IMR-90 (cell line): ENCODE results near the gene CNKSR3. TPM values are rescaled to one million over a fixed set of nuclear protein-coding genes. Genes with fewer than 3 reads are reported as not detected.

ENCODE experiments used
- ATAC-seq: fragments of 200-7000 bp; cut with Tn5 transposase; 2 replicates; pipeline ENCODE4 v1.9.1; 2020; ENCODE audit warnings: low read depth, mild to moderate bottlenecking, moderate library complexity
- BruUV-seq: library from RNA; stranded (reverse); fragments of 400-500 nt; replicated peaks from 2 replicates; lab custom pipeline; 2021; lab: Mats Ljungman, UMichigan
- CTCF ChIA-PET: fragments of 300-600 bp; formaldehyde crosslinking; extraction: SDS; loops from one replicate; lab custom pipeline; 2021; ENCODE audit warnings: antibody characterized with exemption; lab: Yijun Ruan, JAX
- POLR2A ChIA-PET: fragments of 300-600 bp; sonication (Branson Sonifier 250); formaldehyde crosslinking; loops from one replicate; lab custom pipeline; 2022; ENCODE audit warnings: antibody characterized with exemption; ENCODE audit not compliant: unreplicated experiment; lab: Charles Lee
- DNase-seq: peaks from one replicate; pipeline ENCODE4 v3.0.0; 2013
- H2AFZ ChIP-seq: replicated peaks from 2 replicates; pipeline ENCODE3; 2013; ENCODE audit warnings: low read length, mild to moderate bottlenecking; ENCODE audit not compliant: poor library complexity
- H2AK5ac ChIP-seq: 2 replicates; pipeline ENCODE4 v1.6.1; 2013; ENCODE audit warnings: low read depth, low read length, inconsistent platforms
- H2AK9ac ChIP-seq: replicated peaks from 2 replicates; pipeline ENCODE3; 2013; ENCODE audit warnings: mild to moderate bottlenecking, low read depth, low read length, moderate library complexity; ENCODE audit not compliant: poor library complexity
- H2BK120ac ChIP-seq: 2 replicates; pipeline ENCODE4 v1.6.1; 2013; ENCODE audit warnings: low read depth, low read length, inconsistent platforms
- H2BK15ac ChIP-seq: 3 replicates; pipeline ENCODE4 v1.6.1; 2013; ENCODE audit warnings: low read depth, low read length, inconsistent platforms
- H2BK20ac ChIP-seq: 2 replicates; pipeline ENCODE4 v1.6.1; 2013; ENCODE audit warnings: low read depth, mild to moderate bottlenecking, inconsistent platforms, low read length, moderate library complexity
- H2BK5ac ChIP-seq: 2 replicates; pipeline ENCODE4 v1.6.1; 2013; ENCODE audit warnings: mild to moderate bottlenecking, low read depth, low read length, inconsistent platforms; ENCODE audit not compliant: poor library complexity, severe bottlenecking
- H3K14ac ChIP-seq: replicated peaks from 2 replicates; pipeline ENCODE4 v1.6.1; 2013; ENCODE audit warnings: low read depth, low read length, inconsistent platforms
- H3K18ac ChIP-seq: 2 replicates; pipeline ENCODE4 v1.6.1; 2013; ENCODE audit warnings: low read depth, low read length, control low read depth
- H3K23ac ChIP-seq: 2 replicates; pipeline ENCODE4 v1.6.1; 2013; ENCODE audit warnings: low read depth, low read length, inconsistent platforms
- H3K27ac ChIP-seq: 2 replicates; pipeline ENCODE4 v1.5.1; 2013; ENCODE audit warnings: mild to moderate bottlenecking, control low read depth, low read length; ENCODE audit not compliant: insufficient read depth
- H3K27me3 ChIP-seq: 2 replicates; pipeline ENCODE4 v1.6.1; 2013; ENCODE audit warnings: low read length; ENCODE audit not compliant: control insufficient read depth, insufficient read depth
- H3K36me3 ChIP-seq: 2 replicates; pipeline ENCODE4 v1.6.1; 2013; ENCODE audit warnings: low read length, mixed read lengths; ENCODE audit not compliant: control insufficient read depth, insufficient read depth
- H3K4ac ChIP-seq: 2 replicates; pipeline ENCODE4 v1.6.1; 2013; ENCODE audit warnings: low read depth, low read length, inconsistent platforms
- H3K4me1 ChIP-seq: 2 replicates; pipeline ENCODE4 v1.6.1; 2013; ENCODE audit warnings: low read length, mixed read lengths; ENCODE audit not compliant: control insufficient read depth, insufficient read depth
- H3K4me2 ChIP-seq: 2 replicates; pipeline ENCODE4 v1.6.1; 2013; ENCODE audit warnings: low read depth, mild to moderate bottlenecking, control low read depth, low read length, moderate library complexity
- H3K4me3 ChIP-seq: 2 replicates; pipeline ENCODE4 v1.5.1; 2013; ENCODE audit warnings: low read depth, mild to moderate bottlenecking, control low read depth, low read length, moderate library complexity; ENCODE audit not compliant: insufficient read depth
- H3K56ac ChIP-seq: 2 replicates; pipeline ENCODE4 v1.6.1; 2013; ENCODE audit warnings: low read length, inconsistent platforms; ENCODE audit not compliant: insufficient read depth; ENCODE audit errors: extremely low read depth
- H3K79me1 ChIP-seq, 2 experiments: 2 replicates each; pipeline ENCODE4 v1.6.1; 2013; ENCODE audit warnings: low read length in 2 of 2, inconsistent platforms in 1 of 2, low read depth in 1 of 2
- H3K9ac ChIP-seq: 2 replicates; pipeline ENCODE4 v1.6.1; 2013; ENCODE audit warnings: low read depth, low read length, control low read depth
- H3K9me1 ChIP-seq: 2 replicates; pipeline ENCODE4 v1.6.1; 2013; ENCODE audit warnings: low read length, inconsistent platforms; ENCODE audit not compliant: insufficient read depth
- H3K9me3 ChIP-seq: 2 replicates; pipeline ENCODE4 v1.6.1; 2013; ENCODE audit warnings: low read length; ENCODE audit not compliant: control insufficient read depth, insufficient read depth
- H4K20me1 ChIP-seq: 2 replicates; pipeline ENCODE4 v1.6.1; 2013; ENCODE audit warnings: low read length, inconsistent platforms; ENCODE audit not compliant: insufficient read depth
- H4K5ac ChIP-seq: 2 replicates; pipeline ENCODE4 v1.6.1; 2013; ENCODE audit warnings: mild to moderate bottlenecking, low read depth, low read length, control low read depth
- H4K8ac ChIP-seq, 2 experiments: 2 replicates each; pipeline ENCODE4 v1.6.1; 2013; ENCODE audit warnings: low read depth in 2 of 2, low read length in 2 of 2, control low read depth in 1 of 2, inconsistent platforms in 1 of 2
- H4K91ac ChIP-seq: 2 replicates; pipeline ENCODE4 v1.6.1; 2013; ENCODE audit warnings: low read depth, low read length, inconsistent platforms; ENCODE audit not compliant: insufficient read depth
- BHLHE40 ChIP-seq: fragments of 150-350 bp; IDR thresholded peaks from 2 replicates; pipeline ENCODE4 v1.6.1; 2016; ENCODE audit warnings: mild to moderate bottlenecking, low read depth, low read length
- CEBPB ChIP-seq: IDR thresholded peaks from 2 replicates; pipeline ENCODE4 v1.6.1; 2012; ENCODE audit warnings: low read depth, low read length, improper control_type of control experiment
- CHD1 ChIP-seq: IDR thresholded peaks from 2 replicates; pipeline ENCODE4 v1.6.1; 2012; ENCODE audit warnings: low read depth, low read length, improper control_type of control experiment
- CTCF ChIP-seq: conservative IDR thresholded peaks from 2 replicates; pipeline ENCODE4 v1.5.1; 2012; ENCODE audit warnings: mild to moderate bottlenecking, low read depth, low read length, improper control_type of control experiment
- ELK1 ChIP-seq: fragments of 150-350 bp; IDR thresholded peaks from 2 replicates; pipeline ENCODE4 v1.6.1; 2016; ENCODE audit warnings: low read depth, mild to moderate bottlenecking, low read length, moderate library complexity, borderline replicate concordance
- FOS ChIP-seq: fragments of 150-350 bp; IDR thresholded peaks from 2 replicates; pipeline ENCODE4 v1.6.1; 2016; ENCODE audit warnings: low read depth, low read length
- MAFK ChIP-seq: IDR thresholded peaks from 2 replicates; pipeline ENCODE4 v1.6.1; 2012; ENCODE audit warnings: low read depth, low read length, improper control_type of control experiment
- MAZ ChIP-seq: IDR thresholded peaks from 2 replicates; pipeline ENCODE4 v1.6.1; 2012; ENCODE audit warnings: low read depth, mild to moderate bottlenecking, low read length, improper control_type of control experiment, moderate library complexity, borderline replicate concordance
- MXI1 ChIP-seq: IDR thresholded peaks from 2 replicates; pipeline ENCODE4 v1.6.1; 2012; ENCODE audit warnings: low read depth, mild to moderate bottlenecking, low read length, moderate library complexity, borderline replicate concordance
- NFE2L2 ChIP-seq: fragments of 150-350 bp; IDR thresholded peaks from 2 replicates; pipeline ENCODE4 v1.6.1; 2016; ENCODE audit warnings: low read depth, mild to moderate bottlenecking, low read length
- POLR2A ChIP-seq: IDR thresholded peaks from 2 replicates; pipeline ENCODE4 v1.6.1; 2012; ENCODE audit warnings: mild to moderate bottlenecking, low read depth, low read length
- RAD21 ChIP-seq: IDR thresholded peaks from 2 replicates; pipeline ENCODE4 v1.6.1; 2012; ENCODE audit warnings: low read length, improper control_type of control experiment
- RFX5 ChIP-seq: IDR thresholded peaks from 2 replicates; pipeline ENCODE4 v1.8.0; 2012; ENCODE audit warnings: low read depth, mild to moderate bottlenecking, low read length, moderate library complexity
- USF2 ChIP-seq: fragments of 150-350 bp; IDR thresholded peaks from 2 replicates; pipeline ENCODE4 v1.6.1; 2017; ENCODE audit warnings: mild to moderate bottlenecking, antibody characterized with exemption, low read length, low read depth
- WGBS, 2 experiments: methylation state at CpG; one replicate each; pipeline versions ENCODE4 v1.1.5 to v1.1.7; 2013; ENCODE audit warnings: missing lambda C conversion rate in 2 of 2; ENCODE audit not compliant: insufficient read length in 1 of 2; ENCODE audit errors: extremely low coverage in 2 of 2; 5-methylcytosine and 5-hydroxymethylcytosine counted together
- dilution Hi-C: fragments of 300-500 bp; cut with HindIII; formaldehyde crosslinking; loops from one replicate; pipeline ENCODE4 v1.14.3; 2018; ENCODE audit warnings: low sequenced_read_pairs; ENCODE audit not compliant: unreplicated experiment
- in situ Hi-C: fragments of 300-500 bp; cut with MboI; formaldehyde crosslinking; loops from 3 replicates; pipeline ENCODE4 v1.14.3; 2019; ENCODE audit warnings: low sequenced_read_pairs, inconsistent platforms, mixed read lengths
- intact Hi-C: fragments of 100-400 bp; cut with micrococcal nuclease; formaldehyde crosslinking; loops from 2 replicates; pipeline ENCODE4 v1.10.0; 2022
- polyA plus RNA-seq, 3 experiments: library from polyadenylated mRNA; depleted of rRNA; stranded (reverse); fragments of >200 nt; gene quantifications; 2 replicates each; pipeline ENCODE4 v1.2.3, GENCODE V29; 2012; ENCODE audit warnings: low replicate concordance in 1 of 3
- total RNA-seq: library from RNA; depleted of rRNA; stranded (reverse); fragments of >200 nt; gene quantifications from 2 replicates; pipeline ENCODE4 v1.2.3, GENCODE V29; 2012

Gene CNKSR3
- total and polyA plus RNA-seq, 2 of the 4 experiments (the other 2 are of a cell fraction): 6.7 to 15.8 TPM

- H3K4me2 ChIP-seq: peak overlapping the region; percentile 49
- no peak for TF ChIP-seq CTCF
- no peak for TF ChIP-seq USF2
- no peak for TF ChIP-seq RAD21
- TF ChIP-seq MAFK: no peak
- no peak for TF ChIP-seq FOS
- TF ChIP-seq RFX5: no peak
- TF ChIP-seq CEBPB: no peak
- TF ChIP-seq CHD1: no peak
- no peak for TF ChIP-seq NFE2L2
- TF ChIP-seq MAZ: no peak
- TF ChIP-seq ELK1: no peak
- TF ChIP-seq POLR2A: no peak
- TF ChIP-seq BHLHE40: no peak
- no peak for TF ChIP-seq MXI1
- peak overlapping the region; percentile 77 for H3K27ac ChIP-seq
- dilution Hi-C loops (no loop called here), in situ Hi-C loops (no loop called here), intact Hi-C loops (loop anchor here (2.0 to 5.0 kb wide), 4 partner anchors 38 to 119 kb away; partner anchors contain the start of gene CNKSR3)
- H3K14ac ChIP-seq: peak overlapping the region; percentile 16
- ATAC-seq (peak; percentile 31), DNase-seq (no peak)
- peak overlapping the region; percentile 70 for H2AFZ ChIP-seq
- peak overlapping the region; percentile 78 for H2BK5ac ChIP-seq
- H3K27me3 ChIP-seq: no peaks in the 10 kb centered on the region
- no peak overlapping the region for H2AK5ac ChIP-seq
- H2AK9ac ChIP-seq: no peak overlapping the region
- H4K5ac ChIP-seq: peak overlapping the region; percentile 31
- peak overlapping the region; percentile 70 for H4K91ac ChIP-seq
- H3K9me1 ChIP-seq: peaks cover 9% of the 10 kb centered on the region; the same call in 1 of the 2 replicates
- peaks cover 13% of the 10 kb centered on the region for H3K4me1 ChIP-seq
- no TSS peak for BruUV-seq
- peak overlapping the region; percentile 32 for H3K23ac ChIP-seq
- peak overlapping the region; percentile 82 for H2BK120ac ChIP-seq
- peak overlapping the region; percentile 74 for H3K56ac ChIP-seq
- H2BK20ac ChIP-seq: peak overlapping the region; percentile 51
- peak overlapping the region in 1 of 2 experiments; percentile 80; a peak in 3 of 4 replicates for H4K8ac ChIP-seq
- peak overlapping the region; percentile 22; the same call in 1 of the 2 replicates for H3K9ac ChIP-seq
- WGBS, 2 experiments: no CpG with 5 or more reads among the region's 5 CpGs
- POLR2A ChIA-PET: no interaction called here
- peaks cover 18% of the 10 kb centered on the region for H3K36me3 ChIP-seq
- H3K9me3 ChIP-seq: no peaks in the 10 kb centered on the region
- H3K4me3 ChIP-seq: peak overlapping the region; percentile 9; the same call in 1 of the 2 replicates
- H4K20me1 ChIP-seq: no peaks in the 10 kb centered on the region; the same call in 1 of the 2 replicates
- peak overlapping the region; percentile 68 for H3K18ac ChIP-seq
- H3K79me1 ChIP-seq: peaks cover 0 to 18% of the 10 kb centered on the region in 2 experiments; a peak in 2 of 4 replicates
- CTCF ChIA-PET: no interaction called here
- peak overlapping the region; percentile 33; the same call in 1 of the 3 replicates for H2BK15ac ChIP-seq
- peak overlapping the region; percentile 69 for H3K4ac ChIP-seq
Observed at GRCh38 chr6:154411076-154411475, 99.4 kb downstream of the CNKSR3 start.
